NCI-H187 (cell line): Measurements from ENCODE around the gene MUL1.
"Not testable (repeated sequence)": the region's sequence is repeated elsewhere in the genome, so short reads cannot be mapped to it uniquely, and the experiment has no call there.

Experiments
- DNase-seq, 2 experiments: peaks; one replicate each; lab custom pipeline; 2025; lab: John Stamatoyannopoulos, UW

The MUL1 gene, protein sequence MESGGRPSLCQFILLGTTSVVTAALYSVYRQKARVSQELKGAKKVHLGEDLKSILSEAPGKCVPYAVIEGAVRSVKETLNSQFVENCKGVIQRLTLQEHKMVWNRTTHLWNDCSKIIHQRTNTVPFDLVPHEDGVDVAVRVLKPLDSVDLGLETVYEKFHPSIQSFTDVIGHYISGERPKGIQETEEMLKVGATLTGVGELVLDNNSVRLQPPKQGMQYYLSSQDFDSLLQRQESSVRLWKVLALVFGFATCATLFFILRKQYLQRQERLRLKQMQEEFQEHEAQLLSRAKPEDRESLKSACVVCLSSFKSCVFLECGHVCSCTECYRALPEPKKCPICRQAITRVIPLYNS

DNA sequence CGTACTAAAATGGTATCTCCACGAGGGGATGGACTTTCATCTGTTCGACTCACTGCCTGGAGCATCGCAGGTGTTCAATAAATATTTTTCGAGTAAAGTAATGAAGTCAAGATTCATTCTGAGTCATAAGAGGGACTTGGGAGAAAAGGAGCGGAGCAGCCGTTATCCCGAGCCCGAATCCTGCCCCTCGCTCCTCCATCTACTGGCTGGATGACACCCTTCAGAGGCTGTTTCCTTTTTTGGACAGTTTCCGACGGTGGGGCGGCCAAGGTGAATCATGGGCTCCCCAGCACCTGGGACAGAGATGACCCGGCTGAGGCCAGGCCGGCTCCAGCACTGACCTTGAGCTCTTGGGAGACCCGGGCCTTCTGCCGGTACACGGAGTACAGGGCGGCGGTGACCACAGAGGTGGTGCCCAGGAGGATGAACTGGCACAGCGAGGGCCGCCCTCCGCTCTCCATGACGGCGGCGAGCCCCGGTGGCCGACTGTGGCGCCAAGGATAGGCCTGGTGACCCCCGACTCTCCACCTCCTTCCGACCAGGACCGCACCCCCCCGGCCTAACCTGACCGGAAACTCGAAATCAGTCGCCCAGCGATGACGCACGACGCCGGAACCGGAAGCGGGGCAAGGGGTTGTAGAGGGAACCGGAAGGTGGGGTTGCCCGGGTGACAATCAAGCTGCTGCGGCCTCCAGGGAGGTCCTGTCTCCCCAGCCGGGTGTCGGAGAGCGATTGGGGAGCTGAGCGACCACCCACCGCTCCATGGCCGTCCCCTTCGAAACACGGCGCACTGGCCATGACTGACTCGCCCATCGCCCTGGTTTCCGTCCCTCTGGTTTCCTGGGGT, at the start of gene MUL1:
Gene MUL1 (minus strand): TSS at position 588 of the 847 bp plus-strand sequence. CDS start 127 bp downstream, at position 461.
- DNase-seq: peak; percentile 72 to 80

DNA sequence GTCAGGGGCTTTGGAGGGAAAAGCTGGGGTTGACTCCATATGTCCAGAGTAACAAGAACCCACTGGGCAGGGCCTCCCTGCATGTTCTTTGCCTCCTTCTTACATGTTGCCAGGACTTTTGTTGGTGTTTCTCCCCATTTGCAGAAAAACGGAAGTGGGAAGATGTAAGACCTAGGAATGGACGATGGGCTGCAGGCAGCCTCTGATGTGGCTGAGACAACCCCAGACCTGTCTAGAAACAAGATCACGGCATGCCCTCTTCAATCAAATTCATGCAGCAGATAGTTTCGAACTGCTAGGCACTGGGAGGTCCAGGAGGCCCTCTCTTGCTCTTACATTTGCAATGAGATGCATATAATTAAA, 47.8 kb upstream of the MUL1 start:
- DNase-seq: no peak

DNA sequence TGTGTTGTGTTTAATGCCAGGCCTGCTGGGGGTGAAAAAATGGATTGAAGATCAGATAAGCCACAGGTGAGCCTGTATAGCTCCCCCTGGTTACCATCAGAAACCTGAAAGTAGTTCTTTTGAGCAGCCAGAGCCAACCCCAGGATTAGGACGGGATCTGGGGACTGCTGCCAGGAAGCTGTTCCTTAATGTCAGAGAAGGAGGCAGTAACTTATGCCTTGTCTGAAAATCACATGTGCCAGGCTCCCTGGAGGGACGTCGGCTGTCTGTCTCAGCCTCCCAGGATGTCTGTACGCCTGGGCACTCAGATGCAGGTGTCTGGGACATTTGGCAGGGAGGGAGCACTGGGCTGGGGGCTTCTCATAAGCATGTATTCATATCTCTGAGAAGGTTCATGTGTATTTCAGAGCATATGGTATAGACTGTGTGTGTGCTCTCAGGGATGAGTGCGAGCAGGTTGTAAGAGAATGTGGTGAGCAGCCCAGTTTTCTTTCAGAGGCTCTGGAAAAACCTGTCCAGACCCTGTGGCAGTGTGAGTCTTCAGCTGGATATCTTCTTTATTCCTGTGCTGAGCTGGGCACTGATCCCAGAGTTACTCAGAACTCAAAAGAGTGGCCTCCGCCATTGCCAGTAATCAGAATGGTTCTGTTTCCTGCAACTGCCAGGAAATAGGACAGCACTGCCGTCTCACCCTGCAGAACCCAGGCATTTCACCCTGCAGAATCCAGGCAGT, 47.2 kb upstream of the MUL1 start:
- no peak for DNase-seq

DNA sequence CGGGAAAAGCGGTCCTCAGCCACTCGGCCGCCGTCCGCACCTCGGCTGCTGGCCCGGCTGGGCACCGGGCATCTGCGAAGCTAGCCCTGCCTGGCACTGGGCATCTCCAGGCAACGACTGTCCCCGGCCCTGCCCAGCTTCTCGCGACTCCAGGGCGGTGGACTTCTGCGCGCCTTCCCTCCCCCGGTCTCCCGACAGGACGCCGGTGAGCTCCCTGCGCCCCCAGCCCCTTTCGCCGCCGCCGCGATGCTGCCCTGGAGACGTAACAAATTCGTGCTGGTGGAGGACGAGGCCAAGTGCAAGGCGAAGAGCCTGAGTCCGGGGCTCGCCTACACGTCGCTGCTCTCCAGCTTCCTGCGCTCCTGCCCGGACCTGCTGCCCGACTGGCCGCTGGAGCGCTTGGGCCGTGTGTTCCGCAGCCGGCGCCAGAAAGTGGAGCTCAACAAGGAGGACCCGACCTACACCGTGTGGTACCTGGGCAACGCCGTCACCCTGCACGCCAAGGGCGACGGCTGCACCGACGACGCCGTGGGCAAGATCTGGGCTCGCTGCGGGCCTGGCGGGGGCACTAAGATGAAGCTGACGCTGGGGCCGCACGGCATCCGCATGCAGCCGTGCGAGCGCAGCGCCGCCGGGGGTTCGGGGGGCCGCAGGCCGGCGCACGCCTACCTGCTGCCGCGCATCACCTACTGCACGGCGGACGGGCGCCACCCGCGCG, 44.9 kb upstream of the MUL1 start:
- no peak for DNase-seq

DNA sequence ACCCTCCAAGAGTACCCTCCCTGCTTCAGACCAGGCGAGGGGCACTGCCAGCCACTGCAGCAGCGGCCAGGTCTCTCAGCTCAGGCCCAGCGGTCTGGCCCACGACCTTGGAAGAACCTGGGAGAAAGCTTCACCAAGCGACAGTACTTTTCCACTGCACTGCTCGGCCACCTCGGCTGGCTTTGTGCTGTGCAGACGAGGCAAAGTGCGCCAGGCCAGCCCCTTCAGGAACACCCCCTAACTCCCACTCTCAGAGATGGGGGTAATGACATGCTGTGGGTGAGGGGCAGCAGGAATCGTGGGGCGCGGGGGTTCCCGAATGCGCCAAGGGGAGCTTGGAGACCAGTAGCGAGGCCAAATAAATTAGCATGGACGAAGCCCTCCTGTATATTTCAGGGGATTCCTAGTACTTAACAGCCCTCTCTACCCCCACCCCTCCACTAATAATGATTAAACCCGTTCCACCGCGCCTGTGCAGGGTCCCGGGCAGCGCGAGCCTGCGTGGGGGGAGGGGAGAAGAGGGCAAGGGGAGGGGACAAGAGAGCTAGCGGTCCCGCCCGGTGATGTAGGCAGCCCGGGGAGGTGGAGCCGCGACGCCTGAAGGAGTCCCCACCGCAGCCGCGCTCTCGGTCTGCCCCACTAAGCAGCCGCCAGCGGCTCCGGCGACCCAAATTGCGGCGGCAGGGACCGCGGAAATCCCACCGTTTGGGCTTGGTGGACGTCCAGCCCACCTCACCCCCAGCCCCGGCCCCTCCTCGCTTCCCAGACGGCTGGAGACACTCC, 44.2 kb upstream of the MUL1 start, which contains the start of gene FAM43B:
Gene FAM43B (plus strand): TSS at position 629 of the 783 bp plus-strand sequence. CDS start 401 bp downstream, outside the sequence.
- DNase-seq: no peak

- DNase-seq: no peak
Observed at GRCh38 chr1:20551161-20551560, 43.2 kb upstream of the MUL1 start.

- no peak for DNase-seq
Observed at GRCh38 chr1:20546637-20547036, 38.7 kb upstream of the MUL1 start.

DNA sequence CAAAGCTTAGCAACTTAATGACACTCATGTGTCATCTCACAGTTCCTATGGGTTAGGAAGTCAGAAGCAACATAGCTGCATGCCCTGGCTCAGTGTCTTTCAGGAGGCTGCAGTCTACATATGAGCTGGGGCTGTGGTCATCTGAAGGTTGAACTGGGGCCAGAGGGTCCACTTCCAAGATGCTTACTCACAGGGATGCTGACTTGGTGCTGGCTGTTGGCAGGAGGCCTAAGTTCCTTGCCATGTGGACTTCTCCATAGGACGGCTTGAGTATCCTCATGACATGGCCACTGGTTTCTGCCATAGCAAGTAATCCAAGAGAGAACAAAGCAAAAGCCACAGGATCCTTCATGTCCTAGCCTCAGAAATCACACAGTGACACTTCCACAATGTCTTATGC, 32.3 kb upstream of the MUL1 start:
- DNase-seq: no peak

GRCh38 chr1:20538760-20539551, 31.0 kb upstream of the MUL1 start:
- DNase-seq: no peak

DNA sequence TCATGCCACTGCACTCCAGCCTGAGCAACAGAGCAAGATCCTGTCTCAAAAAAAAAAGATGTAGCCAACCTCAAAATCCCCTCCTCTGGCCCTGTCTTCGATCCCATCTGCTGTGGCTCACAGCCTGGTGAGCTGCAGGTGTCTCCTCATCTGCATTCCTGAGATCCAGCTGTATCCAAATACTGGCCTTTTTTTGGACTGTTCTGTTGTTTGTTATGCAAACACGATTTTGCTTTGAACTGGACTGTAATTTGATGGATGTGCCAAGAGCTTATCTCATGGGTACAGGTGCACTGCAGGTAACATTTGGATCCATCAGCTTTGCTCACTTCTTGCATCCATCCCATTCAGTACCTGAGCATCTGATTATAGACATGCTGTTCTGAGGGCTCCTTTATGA, 30.3 kb upstream of the MUL1 start:
- no peak for DNase-seq

GRCh38 chr1:20534659-20535417, 26.9 kb upstream of the MUL1 start:
- no peak for DNase-seq

- DNase-seq: no peak
Observed at GRCh38 chr1:20533635-20534034, 25.7 kb upstream of the MUL1 start.

GRCh38 chr1:20530901-20531300, 22.9 kb upstream of the MUL1 start:
- DNase-seq: no peak

- no peak for DNase-seq
Observed at GRCh38 chr1:20530306-20530705, 22.4 kb upstream of the MUL1 start.

GRCh38 chr1:20528221-20528620, 20.3 kb upstream of the MUL1 start:
- DNase-seq: no peak

- DNase-seq: no peak
Observed at GRCh38 chr1:20526267-20526666, 18.3 kb upstream of the MUL1 start.

DNA sequence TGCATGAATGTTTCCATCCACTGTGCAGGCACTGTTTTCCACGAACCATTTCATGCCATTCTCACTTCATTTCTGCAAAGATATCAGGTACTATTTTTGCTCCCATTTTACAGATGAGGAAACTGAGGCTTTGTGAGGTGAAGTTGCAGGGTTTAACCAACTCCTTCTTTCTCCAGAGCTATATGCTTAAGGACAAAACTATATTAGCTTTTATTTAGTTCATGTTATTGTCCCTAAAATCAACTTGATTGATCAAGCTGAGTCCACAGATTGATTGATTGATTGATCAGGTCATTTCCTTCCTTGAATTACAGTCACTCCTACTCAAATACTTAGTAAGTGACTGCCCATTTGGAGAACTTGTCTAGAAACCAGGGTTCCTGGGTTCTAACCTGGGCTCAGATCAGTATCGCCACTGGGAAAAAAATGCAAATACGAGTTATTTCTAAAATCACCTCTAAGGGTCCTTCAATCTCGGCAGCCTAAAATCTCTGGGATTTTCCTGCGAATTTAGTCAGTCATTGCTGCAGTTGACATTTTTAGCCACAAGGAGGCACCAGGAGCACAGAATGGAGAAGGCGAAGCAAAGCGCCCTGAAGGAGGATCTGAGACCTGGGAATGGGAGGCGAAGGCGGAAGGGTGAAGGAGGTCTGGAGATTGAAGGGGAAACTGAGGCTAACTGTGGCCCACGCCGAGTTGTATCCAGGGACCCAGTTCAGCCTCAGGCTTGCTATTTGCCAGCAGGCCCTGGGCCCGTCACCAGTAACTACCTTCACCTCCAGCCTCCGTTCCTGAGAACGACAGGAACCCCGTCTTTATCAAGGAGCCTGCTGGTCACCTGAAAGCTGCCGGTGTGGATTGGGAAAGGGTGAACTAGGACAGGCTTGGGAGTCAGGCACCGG, 14.3 kb upstream of the MUL1 start:
- peak; percentile 26 to 43 for DNase-seq

- not testable (repeated sequence) for DNase-seq
Observed at GRCh38 chr1:20519609-20520262, 11.8 kb upstream of the MUL1 start.
